Measurements from ENCODE around the gene PRR19.
"Not testable (repeated sequence)": the region's sequence is repeated elsewhere in the genome, so short reads cannot be mapped to it uniquely, and the experiment has no call there.

The PRR19 gene, protein sequence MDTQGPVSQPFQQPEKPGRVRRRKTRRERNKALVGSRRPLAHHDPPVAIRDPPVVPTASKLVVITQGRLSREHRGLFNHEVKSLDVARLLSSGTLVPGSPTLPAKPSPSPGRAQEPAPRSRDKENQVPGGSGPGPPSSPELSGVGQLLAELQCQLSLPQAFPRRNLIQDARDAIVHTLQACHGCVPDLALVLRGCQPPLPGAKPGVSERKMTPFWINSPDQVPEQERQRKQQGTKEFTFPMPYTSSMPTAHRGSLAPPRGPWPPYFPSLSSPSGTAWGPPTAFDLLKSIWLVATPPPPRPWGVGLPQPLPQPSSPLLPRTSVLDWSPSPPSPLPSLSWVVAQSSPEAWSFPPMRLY

DNA sequence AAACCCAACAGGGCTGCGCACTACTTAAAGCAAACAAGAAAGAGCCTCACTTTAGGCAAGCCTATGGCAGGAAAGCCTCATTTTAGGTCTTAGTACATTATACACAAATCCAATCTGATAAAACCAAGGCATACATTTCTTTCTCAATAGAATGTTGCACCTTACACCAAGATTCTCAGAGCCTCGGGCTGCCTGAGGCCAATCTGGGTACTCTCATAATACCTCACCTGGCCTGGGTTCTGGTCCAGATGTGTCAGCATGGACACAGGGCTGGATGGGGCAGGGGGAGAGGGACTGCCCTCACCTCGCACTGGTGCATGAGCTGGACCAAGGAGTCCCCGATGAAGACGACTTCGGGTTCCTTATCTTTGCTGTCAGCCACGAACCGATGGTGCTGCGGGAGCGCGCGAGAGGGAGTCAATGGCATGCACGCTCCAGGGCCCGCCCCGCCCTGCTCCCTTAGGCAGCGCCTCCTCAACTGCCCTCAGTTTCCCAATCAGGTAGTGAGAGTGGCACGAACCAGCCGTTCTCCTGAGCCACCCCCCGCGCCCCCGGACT is at the start of gene PRR19:
Gene PRR19, plus strand, starts transcription at position 487 of the 558 bp plus-strand sequence. CDS start 7,453 bp downstream, outside the sequence.
- no peak for DNase-seq (ENCODE audit: low read depth)

DNA sequence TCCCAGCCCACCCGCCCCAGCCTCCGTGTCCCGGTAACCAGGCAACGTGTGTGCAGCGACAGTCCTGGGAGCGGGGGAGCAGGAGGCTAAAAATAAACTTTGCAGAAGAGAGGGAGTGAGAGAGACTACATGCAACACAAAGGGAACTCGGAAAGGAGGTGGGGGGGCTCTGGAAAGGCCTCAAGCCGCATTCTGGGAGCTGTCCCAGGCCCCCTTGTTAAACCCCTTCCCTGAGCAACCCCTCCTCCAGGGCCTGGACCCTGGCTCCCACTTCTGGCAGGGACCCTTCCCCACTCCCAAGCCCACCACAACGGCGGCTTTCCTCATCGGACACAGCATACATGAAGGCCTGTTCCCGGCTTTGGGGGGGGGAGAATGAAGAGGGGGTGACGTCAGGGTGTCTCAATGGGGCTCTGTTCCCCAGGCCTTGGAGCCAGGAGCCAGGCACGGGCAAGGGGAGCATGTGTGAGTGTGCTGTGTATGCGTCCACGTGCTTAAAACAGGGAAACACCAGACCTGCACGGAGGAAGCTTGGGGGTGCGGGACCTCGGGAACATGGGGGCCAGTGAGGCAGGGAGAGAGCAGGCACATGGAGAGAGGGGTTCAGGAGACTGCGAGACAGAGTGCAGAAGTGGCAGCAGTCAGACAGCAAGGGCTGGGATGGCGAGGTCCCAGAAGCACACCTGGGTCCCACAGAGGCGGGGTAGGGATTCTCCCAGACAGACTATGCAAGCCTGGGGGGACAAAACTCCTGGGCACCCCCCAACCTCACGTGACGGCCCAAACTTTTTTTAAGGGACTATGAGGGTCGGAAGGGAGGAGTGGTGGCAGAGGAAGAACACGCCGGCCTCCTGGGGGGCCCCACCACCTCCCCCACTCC is 49.3 kb upstream of the PRR19 start:
- no peak for DNase-seq (ENCODE audit: low read depth)

DNA sequence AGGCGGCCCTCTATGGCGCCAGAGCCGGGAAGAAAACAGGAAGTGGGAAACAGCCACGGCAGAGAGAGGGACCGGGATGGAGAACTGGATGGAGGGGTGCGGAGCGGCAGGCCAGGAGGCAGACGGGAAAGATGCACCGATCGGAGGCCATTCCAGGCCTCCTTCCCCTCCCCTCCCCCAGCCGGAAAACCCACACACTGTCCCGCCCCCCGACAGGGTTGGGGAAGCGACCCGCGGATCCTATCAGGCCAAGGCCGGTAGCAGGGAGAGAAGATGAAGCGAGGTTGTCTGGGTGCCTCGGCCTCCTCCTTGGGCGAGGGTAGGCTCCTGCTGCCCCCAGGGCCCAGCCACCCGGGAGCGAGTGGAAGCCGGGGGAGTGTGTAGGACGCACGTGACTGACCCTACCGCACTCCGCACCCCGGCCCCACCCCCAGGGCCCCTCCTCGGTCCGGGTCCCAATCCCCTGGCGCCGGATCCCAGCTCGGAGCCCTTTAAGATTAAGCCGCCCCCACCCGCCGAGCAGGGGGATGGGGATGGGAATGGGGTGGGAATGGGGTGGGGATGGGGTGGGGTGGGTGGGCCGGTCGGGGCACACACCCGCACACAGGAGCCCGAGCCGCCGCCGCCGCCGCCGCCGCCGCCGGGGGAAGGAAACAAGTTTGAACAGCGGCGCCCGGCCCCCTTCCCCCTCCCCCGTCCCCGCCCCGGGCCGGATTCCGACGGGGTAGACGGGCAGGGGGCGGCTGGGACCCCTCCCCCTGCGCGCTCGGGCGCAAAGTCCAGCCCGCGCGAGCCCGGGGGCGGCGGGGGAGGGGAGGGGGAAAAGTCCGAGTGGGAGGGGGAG is 48.5 kb upstream of the PRR19 start:
- no peak for DNase-seq (ENCODE audit: low read depth)

DNA sequence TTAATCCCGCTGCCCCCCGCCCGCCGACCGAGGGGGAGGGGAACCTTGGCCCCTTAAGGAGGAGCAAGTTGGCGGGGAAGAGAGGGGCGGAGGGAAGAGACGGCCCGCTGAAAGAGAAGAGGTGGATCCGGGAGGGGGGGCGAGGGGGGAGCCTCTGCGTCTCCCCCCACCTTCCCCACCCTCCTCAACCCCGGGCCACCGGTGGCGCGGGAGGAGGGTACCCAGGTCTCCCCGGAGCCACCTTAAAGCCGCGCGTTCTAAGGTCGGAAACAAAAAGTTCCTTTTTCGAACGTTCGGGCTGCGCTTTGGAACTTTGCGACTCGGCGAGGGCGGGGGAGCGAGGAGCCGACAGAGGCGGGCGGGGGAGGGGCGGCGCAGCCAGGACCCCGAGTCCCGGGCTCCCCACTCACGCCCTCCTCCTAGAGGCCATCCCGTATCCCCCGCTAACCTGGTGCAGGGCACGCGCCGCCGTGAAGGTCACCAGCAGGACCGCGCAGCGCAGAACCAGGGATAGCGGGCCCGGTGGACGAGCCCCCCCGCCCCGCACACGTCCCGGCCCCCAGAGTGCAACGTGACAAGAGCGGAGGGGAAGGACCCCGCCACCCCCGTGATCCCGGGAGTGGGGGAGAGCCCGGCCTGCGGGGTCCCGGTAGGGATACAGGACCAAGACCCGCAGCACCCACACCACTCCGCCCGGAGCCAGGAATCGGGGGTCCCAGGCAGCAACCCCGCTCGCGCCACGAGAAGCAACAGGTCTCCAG is 47.7 kb upstream of the PRR19 start:
- peak; percentile 44 for DNase-seq (ENCODE audit: low read depth)

DNA sequence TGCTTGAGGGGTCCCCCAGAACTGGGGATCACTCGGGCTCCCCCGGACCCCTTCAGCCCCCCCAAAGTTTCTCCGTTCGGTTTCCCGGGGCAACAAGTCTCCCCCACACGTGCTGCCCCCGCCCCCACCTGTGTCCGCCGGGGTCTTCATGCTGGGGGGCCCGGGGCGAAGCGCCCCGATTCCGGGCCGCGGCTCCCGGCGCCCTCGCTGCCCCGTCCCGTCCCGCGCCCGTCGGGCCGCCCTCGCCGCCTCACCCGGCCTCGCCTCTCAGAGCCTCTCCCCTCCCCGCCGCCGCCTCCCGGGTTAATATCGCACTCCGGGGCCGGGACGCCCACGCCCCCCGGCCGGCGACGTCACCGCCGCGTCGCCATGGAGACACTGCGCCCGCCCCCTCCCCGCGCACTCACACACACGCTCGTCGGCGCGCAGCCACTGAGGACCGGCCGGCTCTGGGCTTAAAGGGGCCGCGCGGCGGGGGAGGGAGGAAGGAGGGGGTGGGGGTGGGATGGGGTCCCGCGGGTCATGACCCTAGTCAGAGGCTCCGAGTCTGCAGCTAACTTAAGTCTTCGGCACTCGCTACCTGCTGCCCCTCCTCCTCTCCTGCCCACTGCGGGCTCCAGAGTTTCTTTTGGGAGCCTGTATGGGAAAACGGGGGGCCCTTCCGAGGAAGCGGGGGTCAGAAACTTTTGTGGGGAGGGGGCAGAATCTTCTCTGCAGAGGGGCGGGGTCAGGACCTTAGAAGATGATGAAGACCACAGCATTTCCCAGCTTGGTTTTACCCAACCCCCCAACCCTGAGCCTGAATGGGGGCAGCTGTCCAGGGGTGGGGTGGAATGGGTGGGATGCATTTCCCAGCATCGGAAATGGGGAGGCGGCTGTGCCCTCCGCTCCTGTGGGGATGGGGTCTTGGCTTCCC is 46.8 kb upstream of the PRR19 start, which contains the start of gene ERF:
Gene ERF, minus strand, starts transcription at position 279 of the 916 bp plus-strand sequence. Its CDS starts 129 bp downstream, at position 150.
- peak; percentile 86 for DNase-seq (ENCODE audit: low read depth)

DNA sequence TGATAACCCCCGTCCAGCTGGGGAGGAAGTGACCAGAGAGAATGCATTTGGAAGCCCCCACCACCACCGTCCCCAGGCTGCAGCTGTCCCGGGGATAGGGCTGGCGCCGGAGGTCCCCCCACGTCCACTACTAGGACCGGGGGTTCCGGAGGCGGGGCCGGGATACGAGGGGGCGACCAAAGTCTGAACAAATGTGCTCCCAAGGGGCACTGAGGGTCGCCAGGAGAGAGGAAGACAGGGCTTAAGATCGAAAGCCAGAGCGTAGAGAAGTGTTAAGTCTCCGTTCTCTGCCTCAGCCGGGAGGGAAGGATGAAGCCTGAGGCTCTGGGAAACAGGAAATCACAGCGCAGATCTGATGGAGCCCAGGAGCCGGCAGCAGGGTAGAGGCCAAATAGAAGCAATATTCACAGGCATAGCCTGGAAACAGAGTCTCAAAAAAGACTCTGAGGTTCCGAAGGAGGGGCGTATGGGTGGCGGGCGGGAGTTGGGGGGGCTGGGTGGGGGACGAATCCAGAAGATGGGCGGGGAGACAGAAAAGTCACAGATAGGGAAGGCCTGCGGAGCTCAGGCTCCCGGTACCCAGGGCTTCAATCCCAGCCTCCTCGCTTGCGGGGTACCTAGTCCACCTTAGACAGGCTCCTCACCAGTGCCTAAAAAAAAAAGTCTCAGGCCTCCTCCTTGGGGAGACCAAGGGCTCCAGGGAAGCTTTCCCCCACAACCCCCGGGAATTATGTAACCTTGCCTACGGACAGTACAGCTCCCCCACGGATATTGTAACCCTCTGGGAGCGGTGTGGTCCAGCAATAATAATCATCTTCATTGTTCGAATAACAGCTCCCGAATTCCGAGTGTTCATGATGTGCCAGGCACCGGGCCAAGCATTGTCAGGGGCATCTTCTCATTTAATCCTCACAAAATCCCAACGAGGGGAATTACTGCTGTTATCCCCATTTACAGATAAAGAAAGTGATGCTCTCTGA is 45.9 kb upstream of the PRR19 start:
- DNase-seq (ENCODE audit: low read depth), result no peak

DNA sequence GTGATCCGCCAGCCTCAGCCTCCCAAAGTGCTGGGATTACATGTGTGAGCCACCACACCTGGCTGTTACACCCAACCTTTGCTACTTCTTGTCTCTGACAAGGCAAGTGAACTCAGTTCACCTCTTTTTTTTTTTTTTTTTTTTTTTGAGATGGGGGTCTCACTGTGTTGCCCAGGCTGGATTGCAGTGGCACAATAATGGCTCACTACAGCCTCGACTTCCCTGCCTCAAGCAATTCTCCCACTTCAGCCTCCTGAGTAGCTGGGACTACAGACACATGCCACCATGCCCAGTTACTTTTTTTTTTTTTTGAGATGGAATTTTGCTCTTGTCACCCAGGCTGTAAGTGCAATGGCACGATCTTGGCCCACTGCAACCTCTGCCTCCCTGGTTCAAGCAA is 44.1 kb upstream of the PRR19 start:
- not testable (repeated sequence) for DNase-seq (ENCODE audit: low read depth)

DNA sequence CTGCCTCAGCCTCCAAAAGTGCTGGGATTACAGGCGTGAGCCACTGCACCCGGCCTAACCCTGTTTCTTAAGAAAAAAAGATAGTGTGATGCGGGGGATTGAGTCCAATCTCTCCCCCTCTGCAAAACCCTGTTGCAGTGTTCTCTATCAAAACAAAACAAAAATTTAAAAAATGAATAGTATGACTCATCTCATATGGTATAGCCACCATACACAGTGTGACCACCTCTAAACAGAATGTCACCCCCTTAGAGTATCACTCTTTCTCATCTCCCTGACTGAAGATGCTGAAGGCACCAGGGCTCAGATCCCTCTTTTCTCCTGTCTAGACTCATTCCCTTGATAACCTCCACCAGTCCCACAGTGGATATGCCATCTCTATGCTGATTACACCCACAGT is 40.2 kb upstream of the PRR19 start:
- no peak for DNase-seq (ENCODE audit: low read depth)

DNA sequence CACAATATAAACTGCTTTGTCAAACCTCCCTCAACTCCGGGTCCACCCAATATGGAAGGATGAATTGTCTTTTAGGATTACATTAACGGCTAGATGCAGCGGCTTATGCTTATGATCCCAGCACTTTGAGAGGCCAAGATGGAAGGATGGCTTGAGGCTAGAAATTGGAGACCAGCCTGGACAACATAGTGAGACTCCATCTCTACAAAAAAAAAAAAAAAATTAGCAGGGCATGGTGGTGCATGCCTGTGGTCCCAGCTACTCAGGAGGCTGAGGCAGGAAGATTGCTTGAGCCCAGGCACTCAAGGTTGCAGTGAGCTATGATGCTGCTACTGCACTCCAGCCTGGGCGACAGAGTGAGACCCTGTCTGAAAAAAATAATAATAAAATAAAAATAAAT is 35.8 kb upstream of the PRR19 start:
- not testable (repeated sequence) for DNase-seq (ENCODE audit: low read depth)

DNA sequence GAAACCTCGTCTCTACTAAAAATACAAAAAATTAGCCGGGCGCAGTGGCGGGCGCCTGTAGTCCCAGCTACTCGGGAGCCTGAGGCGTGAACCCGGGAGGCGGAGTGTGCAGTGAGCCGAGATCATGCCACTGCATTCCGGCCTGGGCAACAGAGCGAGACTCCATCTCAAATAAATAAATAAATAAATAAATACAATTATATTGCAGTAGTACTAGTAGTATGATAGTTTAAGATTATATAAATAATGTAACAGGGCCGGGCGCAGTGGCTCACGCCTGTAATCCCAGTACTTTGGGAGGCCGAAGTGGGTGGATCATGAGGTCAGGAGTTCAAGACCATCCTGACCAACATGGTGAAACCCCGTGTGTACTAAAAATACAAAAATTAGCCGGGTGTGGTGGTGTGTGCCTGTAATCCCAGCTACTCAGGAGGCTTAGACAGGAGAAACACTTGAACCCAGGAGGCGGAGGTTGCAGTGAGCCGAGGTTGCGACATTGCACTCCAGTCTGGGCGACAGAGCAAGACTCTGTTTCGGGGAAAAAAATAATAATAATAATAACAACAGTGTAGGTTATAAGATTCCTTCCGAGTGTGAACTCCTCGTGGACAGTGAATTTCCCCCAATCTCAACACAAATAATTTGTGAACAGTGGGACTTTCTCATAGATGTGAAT is 34.9 kb upstream of the PRR19 start:
- not testable (repeated sequence) for DNase-seq (ENCODE audit: low read depth)

DNA sequence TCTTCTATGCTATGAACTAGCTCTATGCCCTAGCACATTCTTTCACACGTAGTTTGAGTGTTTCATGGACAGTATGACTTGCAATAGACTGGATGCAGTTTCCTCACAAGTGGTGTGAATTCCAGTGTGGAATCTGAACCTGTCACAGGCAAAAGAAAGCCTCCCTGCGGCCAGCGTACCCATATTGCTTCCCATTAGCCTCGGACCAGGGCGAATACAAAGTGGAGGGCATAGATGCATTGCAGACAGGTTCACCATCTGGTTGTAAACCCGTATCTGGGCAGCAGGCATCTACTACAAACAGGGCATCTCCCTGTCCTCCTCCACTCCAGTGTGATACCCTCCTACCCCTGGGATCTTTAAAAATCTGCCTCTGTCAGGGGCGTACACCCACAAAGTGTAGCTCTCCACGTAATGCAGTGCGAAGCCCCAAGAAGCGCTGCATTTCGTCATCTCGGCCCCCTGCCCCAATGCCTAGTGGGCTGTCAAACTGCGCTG is 34.2 kb upstream of the PRR19 start:
- no peak for DNase-seq (ENCODE audit: low read depth)

DNA sequence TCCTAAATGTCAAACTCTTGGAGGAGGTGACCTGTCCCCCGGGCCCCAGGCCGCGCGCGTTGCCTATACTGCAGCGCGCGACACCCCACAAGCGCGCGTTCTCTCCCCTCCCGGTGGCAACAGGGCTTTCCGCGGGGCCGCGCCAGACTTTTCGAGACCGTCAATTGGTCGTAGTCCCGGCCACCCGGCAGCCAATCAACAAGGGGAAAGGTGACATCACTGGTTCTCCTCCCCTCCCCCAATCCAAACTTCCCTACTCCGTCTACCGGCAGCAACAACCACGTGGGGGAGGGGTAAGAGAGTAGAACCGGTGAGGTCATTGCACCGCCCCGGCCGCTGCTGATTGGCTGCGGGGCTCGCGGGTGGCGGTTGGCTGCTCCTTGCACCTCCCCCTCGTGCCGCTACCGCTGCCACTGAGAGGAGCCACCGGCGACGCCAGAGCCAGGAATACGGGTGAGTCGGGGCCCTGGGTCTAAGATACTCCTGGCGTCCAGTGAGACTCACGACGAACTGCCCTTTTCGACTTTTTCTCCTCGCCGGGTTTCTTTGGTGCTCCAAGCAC is 33.7 kb upstream of the PRR19 start:
- DNase-seq (ENCODE audit: low read depth), result peak; percentile 93

DNA sequence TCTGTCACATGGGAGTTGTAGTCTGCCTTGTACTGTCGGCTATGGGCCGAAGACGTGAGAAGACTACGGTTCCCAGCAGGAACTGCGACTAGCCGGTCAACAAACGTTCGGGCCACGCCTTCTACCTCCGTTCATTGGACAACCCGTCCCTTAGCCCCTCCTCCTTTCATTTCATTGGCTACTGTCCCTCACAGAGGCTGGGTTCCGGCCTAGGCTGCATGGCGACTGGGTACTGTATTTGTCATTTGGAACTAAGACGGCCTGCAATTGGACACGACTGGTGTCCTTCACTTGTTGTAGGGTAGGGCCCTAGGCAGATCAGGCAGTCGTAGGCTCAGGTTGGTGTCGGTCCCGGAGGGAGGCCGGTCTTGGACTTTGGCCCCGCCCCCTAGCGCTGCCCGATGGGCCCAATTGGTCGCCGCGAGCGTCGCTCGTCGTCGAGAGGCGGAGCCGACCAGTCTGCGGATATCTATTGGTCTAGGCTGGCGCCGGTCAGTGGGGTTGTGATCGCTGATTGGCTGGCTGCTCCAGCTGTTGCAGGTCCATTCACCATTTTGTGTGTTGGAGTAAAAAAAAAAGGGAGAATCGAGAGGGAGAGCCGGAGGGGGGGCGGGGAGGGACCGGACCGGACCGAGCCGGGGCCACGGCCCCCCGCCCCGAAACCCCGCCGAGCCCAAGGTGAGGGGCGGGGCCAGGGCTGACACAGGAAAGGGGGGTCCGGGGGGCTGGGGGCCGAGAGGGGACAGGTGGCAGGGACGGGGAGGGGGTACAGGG is 33.0 kb upstream of the PRR19 start, which contains the start of gene CIC:
Gene CIC, plus strand, starts transcription at position 549 of the 774 bp plus-strand sequence. CDS start 2,532 bp downstream, outside the sequence.
- DNase-seq (ENCODE audit: low read depth), result peak; percentile 98

DNA sequence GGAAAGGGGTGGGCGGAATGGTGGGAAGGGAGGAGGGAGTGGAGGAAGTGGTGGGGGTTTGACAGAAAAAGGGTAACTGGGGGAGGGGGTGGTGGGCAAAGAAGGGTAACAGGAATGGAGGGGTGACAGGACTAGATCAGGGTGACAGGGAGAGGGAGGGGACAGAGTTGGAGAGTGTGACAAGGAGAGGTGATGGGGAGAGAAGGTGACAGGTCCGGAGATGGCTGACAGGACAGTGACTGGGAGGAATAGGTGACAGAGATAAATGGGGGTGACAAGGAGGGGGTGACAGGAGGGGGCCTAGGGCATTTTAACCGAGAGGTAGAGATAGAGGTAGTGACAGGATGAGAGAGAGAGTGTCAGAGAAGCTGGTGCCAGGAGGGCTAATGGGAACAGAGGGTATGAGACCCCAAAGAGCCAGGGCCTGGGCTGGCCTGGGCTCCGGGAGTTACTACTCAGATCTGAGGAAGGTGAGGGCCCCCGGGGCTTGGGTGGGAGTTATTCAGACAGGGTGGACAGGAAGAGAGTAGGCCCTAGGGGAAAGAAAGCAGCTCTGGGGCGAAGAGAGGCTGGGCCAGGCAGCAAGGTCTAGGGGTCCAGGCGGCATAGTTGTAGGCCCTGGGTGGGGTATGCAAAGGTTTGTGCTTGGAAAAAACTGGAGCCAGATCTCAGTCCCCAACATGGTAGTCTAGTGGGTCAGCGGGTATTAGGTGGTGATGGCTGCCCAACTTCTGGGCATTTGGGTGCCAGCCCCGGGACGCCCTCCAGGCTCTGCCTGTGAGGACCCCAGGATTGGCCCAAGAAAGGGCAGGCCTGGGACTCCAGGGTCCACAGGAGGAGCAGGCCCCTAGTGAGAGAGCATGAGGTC is 32.2 kb upstream of the PRR19 start:
- no peak for DNase-seq (ENCODE audit: low read depth)

DNA sequence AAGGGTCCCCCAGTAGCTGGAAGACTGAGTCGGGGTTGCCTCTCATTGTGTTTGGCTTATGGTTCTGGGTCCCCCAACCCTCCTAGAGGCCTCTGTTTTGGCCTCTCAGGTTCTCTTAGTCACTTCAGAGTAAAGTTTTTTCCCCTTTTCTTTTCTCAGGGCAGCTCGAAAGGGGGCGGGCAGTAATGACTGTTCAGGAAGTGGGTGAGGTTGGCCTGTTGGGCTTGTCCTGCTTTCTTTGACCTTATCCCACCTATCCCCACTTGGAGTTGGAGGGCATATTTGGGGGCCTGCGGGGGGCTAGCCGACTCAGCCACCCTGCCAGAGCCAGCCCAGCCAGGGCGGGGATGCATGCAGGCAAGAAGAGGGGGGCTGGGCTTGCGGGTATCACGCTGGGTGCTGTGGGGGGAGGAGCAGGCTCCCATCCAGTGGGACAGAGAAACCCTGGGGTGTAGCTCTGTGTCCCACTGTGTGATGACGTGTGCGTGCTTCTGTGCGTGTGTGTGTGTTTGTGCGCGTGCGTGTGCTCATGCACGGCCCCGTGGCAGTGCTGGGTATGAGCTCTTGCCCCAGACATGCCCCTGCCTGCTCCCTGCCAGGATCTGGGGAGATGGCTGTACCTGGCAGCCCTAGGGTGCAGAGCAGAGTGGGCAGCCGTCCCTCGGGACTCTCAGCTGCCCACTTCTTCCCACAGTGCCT is 31.4 kb upstream of the PRR19 start:
- no peak for DNase-seq (ENCODE audit: low read depth)
